HEK293 (cell line): Measurements from ENCODE around the gene ABHD8.

ENCODE experiments used
- CTCF ChIP-seq: fragments of 450-650 bp; formaldehyde crosslinking; IDR thresholded peaks from 2 replicates; pipeline ENCODE4 v1.5.1; 2016; ENCODE audit warnings: missing biosample characterization, missing genetic modification characterization
- KLF16 ChIP-seq: fragments of 450-650 bp; formaldehyde crosslinking; IDR thresholded peaks from 2 replicates; pipeline ENCODE4 v1.5.1; 2017; ENCODE audit warnings: missing biosample characterization, missing genetic modification characterization
- MYNN ChIP-seq: fragments of 450-650 bp; formaldehyde crosslinking; IDR thresholded peaks from 2 replicates; pipeline ENCODE4 v1.5.1; 2016; ENCODE audit warnings: missing biosample characterization, missing genetic modification characterization, borderline replicate concordance
- ZNF354C ChIP-seq: fragments of 450-650 bp; formaldehyde crosslinking; IDR thresholded peaks from 2 replicates; pipeline ENCODE4 v1.5.1; 2016; ENCODE audit warnings: missing biosample characterization, missing genetic modification characterization, low read depth, borderline replicate concordance
- ZNF416 ChIP-seq: fragments of 450-650 bp; formaldehyde crosslinking; IDR thresholded peaks from 2 replicates; pipeline ENCODE4 v1.5.1; 2016; ENCODE audit warnings: missing biosample characterization, missing genetic modification characterization
- TF ChIP-seq, protein P1 (sequence below): fragments of 450-650 bp; formaldehyde crosslinking; conservative IDR thresholded peaks from 2 replicates; pipeline ENCODE4 v1.5.1; 2016; ENCODE audit warnings: low read depth, missing biosample characterization, missing genetic modification characterization
- TF ChIP-seq, protein P2 (sequence below): fragments of 450-650 bp; formaldehyde crosslinking; IDR thresholded peaks from 2 replicates; pipeline ENCODE4 v1.5.1; 2016; ENCODE audit warnings: missing biosample characterization, missing genetic modification characterization

GRCh38 chr19:17338433-17339078 is 35.3 kb upstream of the ABHD8 start:
- TF ChIP-seq CTCF (tag by site-specific recombination) (no peak), MYNN (tag by site-specific recombination) (no peak), ZNF354C (tag by site-specific recombination) (no peak), ZNF416 (tag by site-specific recombination) (no peak), KLF16 (no peak)
- TF ChIP-seq, protein P1, sequence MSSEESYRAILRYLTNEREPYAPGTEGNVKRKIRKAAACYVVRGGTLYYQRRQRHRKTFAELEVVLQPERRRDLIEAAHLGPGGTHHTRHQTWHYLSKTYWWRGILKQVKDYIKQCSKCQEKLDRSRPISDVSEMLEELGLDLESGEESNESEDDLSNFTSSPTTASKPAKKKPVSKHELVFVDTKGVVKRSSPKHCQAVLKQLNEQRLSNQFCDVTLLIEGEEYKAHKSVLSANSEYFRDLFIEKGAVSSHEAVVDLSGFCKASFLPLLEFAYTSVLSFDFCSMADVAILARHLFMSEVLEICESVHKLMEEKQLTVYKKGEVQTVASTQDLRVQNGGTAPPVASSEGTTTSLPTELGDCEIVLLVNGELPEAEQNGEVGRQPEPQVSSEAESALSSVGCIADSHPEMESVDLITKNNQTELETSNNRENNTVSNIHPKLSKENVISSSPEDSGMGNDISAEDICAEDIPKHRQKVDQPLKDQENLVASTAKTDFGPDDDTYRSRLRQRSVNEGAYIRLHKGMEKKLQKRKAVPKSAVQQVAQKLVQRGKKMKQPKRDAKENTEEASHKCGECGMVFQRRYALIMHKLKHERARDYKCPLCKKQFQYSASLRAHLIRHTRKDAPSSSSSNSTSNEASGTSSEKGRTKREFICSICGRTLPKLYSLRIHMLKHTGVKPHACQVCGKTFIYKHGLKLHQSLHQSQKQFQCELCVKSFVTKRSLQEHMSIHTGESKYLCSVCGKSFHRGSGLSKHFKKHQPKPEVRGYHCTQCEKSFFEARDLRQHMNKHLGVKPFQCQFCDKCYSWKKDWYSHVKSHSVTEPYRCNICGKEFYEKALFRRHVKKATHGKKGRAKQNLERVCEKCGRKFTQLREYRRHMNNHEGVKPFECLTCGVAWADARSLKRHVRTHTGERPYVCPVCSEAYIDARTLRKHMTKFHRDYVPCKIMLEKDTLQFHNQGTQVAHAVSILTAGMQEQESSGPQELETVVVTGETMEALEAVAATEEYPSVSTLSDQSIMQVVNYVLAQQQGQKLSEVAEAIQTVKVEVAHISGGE (tag by site-specific recombination) = no peak
- TF ChIP-seq, protein P2, sequence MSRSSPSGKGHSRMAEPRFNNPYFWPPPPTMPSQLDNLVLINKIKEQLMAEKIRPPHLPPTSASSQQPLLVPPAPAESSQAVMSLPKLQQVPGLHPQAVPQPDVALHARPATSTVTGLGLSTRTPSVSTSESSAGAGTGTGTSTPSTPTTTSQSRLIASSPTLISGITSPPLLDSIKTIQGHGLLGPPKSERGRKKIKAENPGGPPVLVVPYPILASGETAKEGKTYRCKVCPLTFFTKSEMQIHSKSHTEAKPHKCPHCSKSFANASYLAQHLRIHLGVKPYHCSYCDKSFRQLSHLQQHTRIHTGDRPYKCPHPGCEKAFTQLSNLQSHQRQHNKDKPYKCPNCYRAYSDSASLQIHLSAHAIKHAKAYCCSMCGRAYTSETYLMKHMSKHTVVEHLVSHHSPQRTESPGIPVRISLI (tag by site-specific recombination) = no peak
